GM19025 (cell line): ENCODE data around the gene LMF2.

Experiments used
- ATAC-seq: cut with Tn5 transposase; IDR thresholded peaks from one replicate; pipeline ENCODE4 v1.9.1; 2021; ENCODE audit warnings: mild to moderate bottlenecking, low read depth, moderate library complexity; ENCODE audit not compliant: unreplicated experiment

The LMF2 gene

GRCh38 chr22:50468626-50469025 is 38.9 kb downstream of the LMF2 start:
- no peak for ATAC-seq

- no peak for ATAC-seq
Observed at GRCh38 chr22:50467773-50468440, 39.6 kb downstream of the LMF2 start.

- no peak for ATAC-seq
Observed at GRCh38 chr22:50467341-50467740, 40.2 kb downstream of the LMF2 start.

- ATAC-seq: no peak
Observed at GRCh38 chr22:50465066-50465930, 42.2 kb downstream of the LMF2 start.

- ATAC-seq: no peak
Observed at GRCh38 chr22:50464451-50464850, 43.1 kb downstream of the LMF2 start.

- no peak for ATAC-seq
Observed at GRCh38 chr22:50463188-50463900, 44.2 kb downstream of the LMF2 start.

GRCh38 chr22:50461979-50462540 is 45.4 kb downstream of the LMF2 start:
- no peak for ATAC-seq

- ATAC-seq: no peak
Observed at GRCh38 chr22:50461536-50461935, 46.0 kb downstream of the LMF2 start.

- ATAC-seq: no peak
Observed at GRCh38 chr22:50460938-50461337, 46.6 kb downstream of the LMF2 start.

GRCh38 chr22:50459496-50460140 is 47.9 kb downstream of the LMF2 start:
- ATAC-seq: no peak

- no peak for ATAC-seq
Observed at GRCh38 chr22:50459016-50459415, 48.5 kb downstream of the LMF2 start.

- ATAC-seq: no peak
Observed at GRCh38 chr22:50456466-50457234, 50.9 kb downstream of the LMF2 start.

- no peak for ATAC-seq
Observed at GRCh38 chr22:50456026-50456425, 51.5 kb downstream of the LMF2 start.

- no peak for ATAC-seq
Observed at GRCh38 chr22:50455201-50455600, 52.3 kb downstream of the LMF2 start.

- ATAC-seq: no peak
Observed at GRCh38 chr22:50454556-50455075, 52.9 kb downstream of the LMF2 start.
